ENCODE measurements around the gene KCNK2. TPM values are rescaled to one million over a fixed set of nuclear protein-coding genes. Genes with fewer than 3 reads are reported as not detected.

Gene KCNK2
- total RNA-seq, 2 donors from 2014 or later = 0.12 TPM; not detected in 1

DNA sequence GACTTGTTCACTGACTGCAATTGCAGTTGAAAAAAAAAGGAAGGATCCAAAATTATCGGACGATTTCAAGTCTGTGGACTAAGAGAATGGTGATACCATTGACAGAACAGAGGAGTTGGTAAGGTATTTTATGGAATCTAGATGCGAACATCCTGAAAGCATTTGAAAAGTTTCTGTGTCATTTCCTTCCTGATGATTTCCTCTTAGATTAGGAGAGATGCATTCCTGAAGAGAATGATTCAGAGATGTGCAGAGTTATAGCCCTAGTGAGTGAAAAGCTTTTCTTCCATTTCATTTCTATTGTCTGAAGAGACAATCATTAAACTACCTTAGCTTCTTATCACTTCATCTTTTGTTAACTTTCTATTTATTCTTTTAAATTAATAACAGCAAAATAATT lies 200.0 kb downstream of the KCNK2 start:
- no peaks in the 10 kb centered on the region for H3K36me3 ChIP-seq
- no peak for DNase-seq (ENCODE audit: low spot score)
- TF ChIP-seq, protein P1, sequence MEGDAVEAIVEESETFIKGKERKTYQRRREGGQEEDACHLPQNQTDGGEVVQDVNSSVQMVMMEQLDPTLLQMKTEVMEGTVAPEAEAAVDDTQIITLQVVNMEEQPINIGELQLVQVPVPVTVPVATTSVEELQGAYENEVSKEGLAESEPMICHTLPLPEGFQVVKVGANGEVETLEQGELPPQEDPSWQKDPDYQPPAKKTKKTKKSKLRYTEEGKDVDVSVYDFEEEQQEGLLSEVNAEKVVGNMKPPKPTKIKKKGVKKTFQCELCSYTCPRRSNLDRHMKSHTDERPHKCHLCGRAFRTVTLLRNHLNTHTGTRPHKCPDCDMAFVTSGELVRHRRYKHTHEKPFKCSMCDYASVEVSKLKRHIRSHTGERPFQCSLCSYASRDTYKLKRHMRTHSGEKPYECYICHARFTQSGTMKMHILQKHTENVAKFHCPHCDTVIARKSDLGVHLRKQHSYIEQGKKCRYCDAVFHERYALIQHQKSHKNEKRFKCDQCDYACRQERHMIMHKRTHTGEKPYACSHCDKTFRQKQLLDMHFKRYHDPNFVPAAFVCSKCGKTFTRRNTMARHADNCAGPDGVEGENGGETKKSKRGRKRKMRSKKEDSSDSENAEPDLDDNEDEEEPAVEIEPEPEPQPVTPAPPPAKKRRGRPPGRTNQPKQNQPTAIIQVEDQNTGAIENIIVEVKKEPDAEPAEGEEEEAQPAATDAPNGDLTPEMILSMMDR (IDR thresholded peaks at IDR 0.05) = no peak

DNA sequence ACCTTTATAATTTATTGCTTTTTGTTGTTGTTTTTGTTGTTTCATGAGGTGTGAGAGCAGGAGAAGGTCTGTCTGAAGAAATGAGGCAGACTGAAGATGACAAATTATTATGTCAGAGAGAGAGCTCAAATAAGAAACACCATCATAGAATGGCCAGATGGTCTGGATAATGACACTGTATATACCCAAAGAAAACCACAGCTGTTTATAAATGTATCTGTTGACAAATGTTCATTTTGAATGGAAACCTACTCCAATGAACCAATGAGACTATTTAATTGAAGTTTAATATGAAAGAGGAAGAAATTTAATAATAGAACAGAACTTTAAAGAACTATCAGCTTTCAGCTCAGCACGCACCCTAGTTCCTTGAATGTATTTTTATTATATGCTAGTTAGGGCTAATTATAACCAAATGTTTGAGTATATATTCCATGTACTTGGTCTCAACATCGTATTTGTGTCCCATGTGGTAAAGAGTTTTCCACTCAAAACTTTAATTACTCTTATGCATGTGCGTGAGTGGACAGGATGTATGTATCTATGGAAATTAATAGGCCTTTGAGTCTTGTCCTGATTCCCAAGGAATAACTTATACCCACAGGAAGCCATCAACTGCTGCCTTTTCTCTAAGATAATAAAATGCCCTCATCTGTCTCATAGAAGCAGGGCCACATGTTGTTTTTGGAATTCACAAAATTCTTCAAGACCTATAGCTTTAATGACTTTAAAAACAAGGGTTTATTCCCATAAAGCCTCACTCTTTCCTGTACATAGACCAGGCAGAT lies 202.7 kb downstream of the KCNK2 start:
- H3K36me3 ChIP-seq = no peaks in the 10 kb centered on the region
- no peaks in the 10 kb centered on the region for H3K4me1 ChIP-seq
- no peak for DNase-seq (ENCODE audit: low spot score)
- H3K27me3 ChIP-seq = no peaks in the 10 kb centered on the region
- H3K9me3 ChIP-seq = no peaks in the 10 kb centered on the region
- TF ChIP-seq, protein P1 (IDR thresholded peaks at IDR 0.05) = no peak
- H3K27ac ChIP-seq = no peak overlapping the region
- H3K4me3 ChIP-seq = no peak overlapping the region

More for the DNA sequence above, 200.0 kb downstream of the KCNK2 start:
- H3K4me3 ChIP-seq = no peak overlapping the region
- H3K4me1 ChIP-seq = no peaks in the 10 kb centered on the region
- no peaks in the 10 kb centered on the region for H3K27me3 ChIP-seq
- no peak overlapping the region for H3K27ac ChIP-seq
- no peaks in the 10 kb centered on the region for H3K9me3 ChIP-seq

Measured in right atrium auricular region (tissue), 2 donors.